HFFc6 (cell line): ENCODE data around the gene RAD51B. TPM values are rescaled to one million over a fixed set of nuclear protein-coding genes. Genes with fewer than 3 reads are reported as not detected.

ENCODE experiments used
- DNase-seq: peaks from one replicate; pipeline ENCODE4 v3.0.0-alpha.2; 2018
- H3K27ac Mint-ChIP-seq: 2 replicates; pipeline ENCODE4 v1.8.0; 2020; ENCODE audit warnings: mild to moderate bottlenecking, mixed read lengths
- H3K27me3 Mint-ChIP-seq: 2 replicates; pipeline ENCODE4 v1.8.0; 2021; ENCODE audit warnings: mild to moderate bottlenecking, moderate library complexity, mixed read lengths; ENCODE audit not compliant: insufficient read depth
- H3K36me3 Mint-ChIP-seq: 2 replicates; pipeline ENCODE4 v1.8.0; 2021; ENCODE audit warnings: low read depth, mixed read lengths
- H3K4me1 Mint-ChIP-seq: 2 replicates; pipeline ENCODE4 v1.8.0; 2020; ENCODE audit warnings: low read depth, mixed read lengths
- H3K4me3 Mint-ChIP-seq: 2 replicates; pipeline ENCODE4 v1.8.0; 2020; ENCODE audit warnings: mild to moderate bottlenecking, moderate library complexity, mixed read lengths
- H3K9me3 Mint-ChIP-seq: 2 replicates; pipeline ENCODE4 v1.8.0; 2020; ENCODE audit warnings: mild to moderate bottlenecking, mixed read lengths
- CTCF ChIP-seq: fragments of 200-600 bp; sonication (generic); IDR thresholded peaks from 2 replicates; pipeline ENCODE4 v1.5.0; 2021; ENCODE audit warnings: antibody characterized with exemption, mild to moderate bottlenecking
- total RNA-seq, 6 experiments: library from RNA; stranded (reverse); fragmentation: NEBNext Ultra II Directional; extraction: Animal tissue kit (Norgen Biotek cat#: 25700); gene quantifications; 2 replicates in 1 of 6; 3 replicates in 5 of 6; pipeline ENCODE4 v1.2.3, GENCODE V29; 2021

The RAD51B gene
- total RNA-seq, 6 experiments from 2014 or later = 7.1 to 12.4 (median 9.6) TPM

GRCh38 chr14:68521557-68521901 lies 702.0 kb downstream of the RAD51B start:
- Mint-ChIP-seq H3K27ac (no peak overlapping the region), H3K27me3 (no peaks in the 10 kb centered on the region; the same call in 1 of the 2 replicates), H3K4me1 (peaks cover 19% of the 10 kb centered on the region), H3K36me3 (peaks cover 9% of the 10 kb centered on the region; the same call in 1 of the 2 replicates), H3K4me3 (no peak overlapping the region), H3K9me3 (no peaks in the 10 kb centered on the region)
- no peak for DNase-seq
- TF ChIP-seq CTCF = no peak

GRCh38 chr14:68521961-68522509 lies 702.5 kb downstream of the RAD51B start:
- Mint-ChIP-seq H3K27me3 (no peaks in the 10 kb centered on the region; the same call in 1 of the 2 replicates), H3K9me3 (no peaks in the 10 kb centered on the region), H3K36me3 (peaks cover 9% of the 10 kb centered on the region; the same call in 1 of the 2 replicates), H3K4me1 (peaks cover 24% of the 10 kb centered on the region), H3K27ac (no peak overlapping the region), H3K4me3 (no peak overlapping the region)
- DNase-seq = no peak
- no peak for TF ChIP-seq CTCF

- DNase-seq = no peak
- no peak overlapping the region for H3K27ac Mint-ChIP-seq
- no peak overlapping the region for H3K4me3 Mint-ChIP-seq
- peaks cover 9% of the 10 kb centered on the region; the same call in 1 of the 2 replicates for H3K36me3 Mint-ChIP-seq
- H3K27me3 Mint-ChIP-seq = no peaks in the 10 kb centered on the region; the same call in 1 of the 2 replicates
- H3K4me1 Mint-ChIP-seq = peaks cover 31% of the 10 kb centered on the region
- no peaks in the 10 kb centered on the region for H3K9me3 Mint-ChIP-seq
- no peak for TF ChIP-seq CTCF
Measured at GRCh38 chr14:68522510-68523325, 703.1 kb downstream of the RAD51B start.

- TF ChIP-seq CTCF = no peak
- Mint-ChIP-seq H3K36me3 (peaks cover 9% of the 10 kb centered on the region; the same call in 1 of the 2 replicates), H3K9me3 (no peaks in the 10 kb centered on the region), H3K27ac (no peak overlapping the region), H3K27me3 (no peaks in the 10 kb centered on the region; the same call in 1 of the 2 replicates), H3K4me3 (no peak overlapping the region), H3K4me1 (peaks cover 37% of the 10 kb centered on the region)
- no peak for DNase-seq
Measured at GRCh38 chr14:68523326-68523610, 703.7 kb downstream of the RAD51B start.

GRCh38 chr14:68523989-68524725 lies 704.6 kb downstream of the RAD51B start:
- peaks cover 35% of the 10 kb centered on the region for H3K4me1 Mint-ChIP-seq

More at GRCh38 chr14:68523989-68524725, 704.6 kb downstream of the RAD51B start:
- no peak for DNase-seq
- Mint-ChIP-seq H3K4me3 (no peak overlapping the region), H3K27me3 (no peaks in the 10 kb centered on the region; the same call in 1 of the 2 replicates), H3K9me3 (peaks cover 3% of the 10 kb centered on the region), H3K27ac (no peak overlapping the region), H3K36me3 (peaks cover 10% of the 10 kb centered on the region)
- no peak for TF ChIP-seq CTCF
